C4-2B (cell line): Measurements from ENCODE around the gene CERCAM.

Experiments used
- CTCF ChIP-seq: fragments of 450-650 bp; conservative IDR thresholded peaks from 2 replicates; pipeline ENCODE4 v1.5.1; 2017; ENCODE audit warnings: mild to moderate bottlenecking
- ZFX ChIP-seq: fragments of 450-650 bp; IDR thresholded peaks from 2 replicates; pipeline ENCODE4 v1.6.1; 2017

- no peak for TF ChIP-seq CTCF
- no peak for TF ChIP-seq ZFX
These were observed 22.8 kb upstream of the CERCAM start for GRCh38 chr9:128397831-128398230.
